Activated CD4-positive, CD25-positive, alpha-beta regulatory T cell treated with anti-CD3 and anti-CD28 coated beads, Interleukin-2, amount 50 U/mL, for 24 hours (primary cell): ENCODE data around the gene JMY.
A peak's percentile ranks its signal among the peaks of the same experiment; 100 is the strongest.

Source experiments
- ATAC-seq, 2 donors: fragments of 150-1000 bp; cut with Tn5 transposase; one replicate each; pipeline ENCODE4 v1.10.0; 2021; ENCODE audit warnings: mild to moderate bottlenecking in 1 of 2, moderate library complexity in 1 of 2

The JMY gene

GRCh38 chr5:79297661-79298060, 61.7 kb downstream of the JMY start:
- ATAC-seq = no peak

GRCh38 chr5:79301046-79301712, 65.2 kb downstream of the JMY start:
- ATAC-seq = no peak

- no peak for ATAC-seq
Measured at GRCh38 chr5:79302454-79302853, 66.5 kb downstream of the JMY start.

- no peak for ATAC-seq
Measured at GRCh38 chr5:79305706-79306105, 69.8 kb downstream of the JMY start.

- ATAC-seq = no peak
Measured at GRCh38 chr5:79318935-79319614, 83.1 kb downstream of the JMY start.

- ATAC-seq = no peak
Measured at GRCh38 chr5:79329453-79329852, 93.5 kb downstream of the JMY start.

- ATAC-seq = no peak
Measured at GRCh38 chr5:79330071-79330470, 94.1 kb downstream of the JMY start.

GRCh38 chr5:79333852-79334557, 98.1 kb downstream of the JMY start:
- ATAC-seq = no peak

GRCh38 chr5:79346420-79346824, 110.5 kb downstream of the JMY start:
- peak in 1 of 2 donors; percentile 51 for ATAC-seq

GRCh38 chr5:79349047-79349446, 113.1 kb downstream of the JMY start:
- ATAC-seq = no peak

- no peak for ATAC-seq
Measured at GRCh38 chr5:79349881-79350280, 114.0 kb downstream of the JMY start.

GRCh38 chr5:79357398-79357797, 121.5 kb downstream of the JMY start:
- no peak for ATAC-seq
